Right kidney (tissue), 1 donor: Measurements from ENCODE around the gene FAM117A.

Experiments
- DNase-seq: peaks from one replicate; pipeline ENCODE4 v3.0.0-alpha.2; 2016

Gene FAM117A

DNA sequence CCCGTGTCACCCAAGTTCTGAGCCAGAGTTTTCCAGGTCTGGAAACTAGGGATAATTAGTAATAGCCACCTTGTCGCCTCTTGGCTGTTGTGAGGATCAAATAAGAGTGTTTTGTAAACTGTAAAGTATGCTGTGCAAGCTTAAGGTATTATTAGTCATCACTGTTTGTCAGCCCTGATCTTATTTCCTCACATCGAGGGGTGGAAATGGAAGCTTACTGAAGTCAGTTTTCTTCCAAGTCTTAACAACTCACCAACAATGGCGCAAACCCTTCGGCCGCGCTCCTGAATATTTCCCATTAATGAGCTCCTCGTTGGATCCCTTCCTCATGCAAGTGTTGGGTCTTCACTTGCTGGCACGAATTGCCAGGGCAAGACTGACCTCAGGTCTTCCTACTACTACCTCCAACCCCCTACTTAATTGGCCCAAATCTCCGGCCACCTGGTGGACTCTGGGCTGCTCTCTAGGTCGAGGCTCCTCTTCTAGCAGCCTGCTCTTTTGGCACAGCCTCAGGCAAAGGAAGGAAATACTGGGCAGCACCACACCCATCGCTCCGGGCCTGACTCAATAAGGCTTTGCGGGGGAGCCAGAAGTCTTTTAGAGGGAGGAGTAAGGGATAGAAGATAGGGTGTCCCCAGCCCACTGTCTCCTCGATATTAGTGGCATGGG lies 55.3 kb downstream of the FAM117A start:
- no peak for DNase-seq

DNA sequence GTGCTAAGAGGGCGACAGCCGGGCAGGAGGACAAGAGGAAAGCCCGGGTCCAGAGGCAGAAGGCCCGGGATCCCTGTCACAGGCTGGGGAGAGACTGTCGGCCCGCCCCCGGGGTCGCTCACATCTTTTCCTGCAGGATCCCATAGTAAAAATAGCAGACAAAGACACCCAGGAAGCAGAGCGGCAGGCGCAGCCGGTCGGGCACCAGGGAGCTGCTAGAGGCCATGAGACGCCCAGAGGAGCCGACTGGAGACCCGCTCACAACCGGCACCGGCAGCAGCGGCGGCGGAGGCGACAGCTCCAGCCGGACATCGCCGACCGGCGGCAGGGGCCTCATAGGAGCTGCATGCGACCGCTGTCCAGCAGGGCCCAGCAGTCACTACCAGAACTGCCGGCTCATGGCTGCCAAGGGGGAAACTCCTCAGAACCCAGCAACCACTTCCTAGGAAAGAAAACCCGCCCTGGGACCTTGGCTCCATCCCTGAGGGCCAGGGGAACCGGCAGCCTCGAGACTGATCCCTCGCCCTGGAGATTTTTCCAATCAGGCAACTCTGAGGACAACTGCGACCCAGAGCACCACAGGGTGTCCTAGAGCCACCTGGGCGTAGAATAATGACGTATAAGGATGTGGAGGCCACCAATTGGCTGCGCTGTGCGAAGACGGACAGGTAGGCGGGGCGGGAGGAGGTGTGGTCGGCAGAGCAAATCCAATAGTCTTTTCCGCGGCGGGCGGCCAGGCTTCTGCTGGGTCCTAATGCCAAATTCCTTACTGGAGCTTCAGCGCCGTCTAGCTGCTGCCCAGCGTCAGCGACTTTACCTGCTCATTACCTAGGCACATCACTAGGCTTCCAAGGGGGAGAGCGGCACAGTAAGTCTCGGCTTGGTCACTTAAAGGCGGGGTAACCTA lies 56.1 kb downstream of the FAM117A start, which contains the start of gene SLC35B1:
SLC35B1 (minus strand) TSS at position 357 of the 907 bp plus-strand sequence; CDS start at position 226, 131 bp downstream.
- peak; percentile 100 for DNase-seq

DNA sequence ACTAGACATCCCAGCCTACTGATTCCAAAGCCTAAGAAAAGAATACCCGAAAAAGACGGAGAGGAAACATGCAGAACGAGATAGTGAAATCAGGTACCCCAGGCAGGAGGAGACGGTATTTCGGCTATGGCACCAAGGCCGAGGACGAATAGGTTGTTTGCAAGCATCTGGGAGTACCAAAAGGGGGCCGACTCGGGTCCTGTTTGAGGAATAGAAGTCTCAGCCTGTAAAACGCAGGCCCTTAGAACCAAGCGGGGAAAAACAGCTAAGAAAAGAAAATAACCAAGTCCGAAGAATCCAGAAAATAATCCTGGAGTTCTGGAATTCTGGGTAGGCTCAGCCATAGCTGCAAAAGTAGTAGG lies 56.7 kb downstream of the FAM117A start:
- DNase-seq: no peak

DNA sequence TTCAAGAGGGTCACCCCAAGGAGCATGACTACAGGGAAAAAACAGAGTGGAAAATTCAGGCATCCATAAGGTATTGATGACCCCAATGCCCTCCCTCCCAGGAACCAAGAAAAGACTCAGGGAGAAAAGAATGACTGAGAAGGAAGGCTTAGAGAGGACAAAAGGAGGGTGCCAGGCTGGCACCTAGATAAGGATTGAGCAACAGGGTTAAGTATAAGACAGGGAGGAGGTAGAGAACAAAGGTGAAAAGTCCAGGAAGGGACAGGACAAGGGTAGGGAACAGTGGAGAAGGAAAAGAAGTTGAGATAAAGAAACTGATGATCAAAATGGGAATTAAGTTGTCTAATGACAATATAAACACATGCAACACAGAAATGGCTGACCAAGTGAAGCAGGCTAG lies 58.7 kb downstream of the FAM117A start:
- no peak for DNase-seq

DNA sequence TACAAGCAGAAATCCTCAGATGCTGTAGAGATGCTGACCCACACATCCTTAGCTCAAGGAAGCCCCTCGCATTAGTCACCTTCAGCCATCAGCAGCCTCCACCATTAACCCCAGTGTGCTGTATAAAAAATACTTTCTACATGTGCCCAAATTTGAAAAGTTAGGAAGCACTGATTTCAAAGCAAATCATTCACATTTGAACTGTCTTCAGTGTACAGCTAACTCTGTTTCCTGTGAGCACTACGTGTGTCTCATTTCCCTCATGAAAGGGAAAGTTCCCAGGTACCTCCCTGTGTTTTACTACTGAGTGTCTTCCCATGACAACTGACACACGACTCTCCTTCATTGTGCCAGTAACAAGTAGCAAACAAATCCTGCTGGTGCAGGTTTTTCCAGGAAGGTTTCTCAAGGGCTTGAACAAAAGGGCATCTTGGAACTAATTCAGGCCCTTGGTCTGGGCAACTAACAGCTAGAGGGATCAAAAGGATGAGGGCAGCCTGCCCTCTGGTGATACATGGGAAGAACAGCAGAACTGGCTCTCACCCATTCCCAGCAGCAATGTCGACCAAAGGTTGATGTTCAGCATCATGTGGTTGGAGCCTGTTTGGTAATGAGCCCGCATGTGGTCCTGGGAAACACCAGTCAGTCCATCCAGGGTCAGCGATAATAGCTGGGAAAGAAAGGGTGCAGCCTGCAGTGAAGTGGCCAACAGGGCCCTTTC lies 60.2 kb downstream of the FAM117A start:
- DNase-seq: no peak

DNA sequence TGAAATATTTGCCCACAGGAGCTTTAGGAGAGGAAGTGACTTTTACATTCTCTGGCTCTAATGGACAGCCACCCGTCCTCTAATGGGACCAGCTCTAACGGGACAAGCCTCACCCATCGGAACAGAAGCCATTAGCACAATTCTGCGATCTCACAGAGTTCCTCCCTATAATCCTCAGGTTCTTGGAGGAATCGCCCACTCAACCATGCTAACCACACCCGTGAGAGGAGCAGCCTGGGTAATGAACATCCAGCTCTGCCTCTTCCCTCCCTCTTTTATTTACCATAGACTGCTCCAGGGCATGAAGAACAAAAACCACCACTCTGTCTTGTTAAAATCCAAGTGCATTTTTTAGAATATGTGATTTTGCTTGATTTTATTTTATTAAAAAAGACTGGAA lies 63.0 kb downstream of the FAM117A start:
- no peak for DNase-seq

DNA sequence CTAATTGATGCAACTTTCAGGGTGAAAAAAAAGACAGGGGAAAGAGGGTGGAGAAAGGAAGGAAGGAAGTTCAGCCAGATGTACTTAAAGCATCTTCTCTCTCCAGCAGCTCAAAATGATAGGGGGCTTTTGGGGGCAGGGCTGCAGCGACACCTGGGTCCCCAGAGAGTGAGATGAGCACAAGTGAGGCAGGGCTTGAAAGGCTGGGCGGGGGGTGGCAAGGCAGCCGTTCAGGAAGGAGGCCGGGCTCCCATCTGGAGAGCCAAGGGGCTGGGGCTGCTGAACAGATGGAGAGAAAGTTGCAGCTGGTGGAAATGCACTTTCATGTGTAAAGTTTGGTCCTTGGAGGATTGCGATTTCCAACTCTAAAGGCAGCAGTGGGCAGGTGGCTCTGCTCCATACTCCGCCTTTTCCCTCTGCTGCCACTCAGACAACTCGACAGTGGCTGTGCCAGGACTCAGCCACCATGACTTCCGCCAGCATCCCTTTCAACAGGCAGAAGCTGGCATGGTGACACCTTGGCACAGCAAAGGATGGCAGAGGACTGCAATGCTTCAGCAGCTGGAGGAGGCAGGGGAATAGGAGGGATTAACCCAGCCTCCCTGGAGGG lies 63.9 kb downstream of the FAM117A start:
- DNase-seq: no peak

DNA sequence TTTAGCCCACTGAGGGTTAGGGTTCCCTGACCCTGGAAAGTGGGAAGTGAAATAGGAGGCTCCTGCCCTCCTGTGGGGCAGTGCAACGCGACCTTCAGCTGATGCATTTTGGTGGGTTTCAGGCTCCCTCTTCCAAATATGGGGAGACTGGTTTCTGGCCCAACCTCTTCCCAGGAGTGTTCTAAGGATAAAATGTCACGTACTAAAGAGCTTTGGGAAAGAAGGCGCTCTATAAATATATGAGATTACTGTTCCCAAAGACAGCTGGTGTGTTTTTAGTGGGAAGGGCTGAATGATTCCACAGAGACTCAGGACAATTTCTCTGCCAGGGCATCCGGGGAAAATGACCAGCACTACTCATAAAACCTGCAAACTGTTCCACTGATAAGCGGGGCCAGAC lies 65.9 kb downstream of the FAM117A start:
- no peak for DNase-seq

DNA sequence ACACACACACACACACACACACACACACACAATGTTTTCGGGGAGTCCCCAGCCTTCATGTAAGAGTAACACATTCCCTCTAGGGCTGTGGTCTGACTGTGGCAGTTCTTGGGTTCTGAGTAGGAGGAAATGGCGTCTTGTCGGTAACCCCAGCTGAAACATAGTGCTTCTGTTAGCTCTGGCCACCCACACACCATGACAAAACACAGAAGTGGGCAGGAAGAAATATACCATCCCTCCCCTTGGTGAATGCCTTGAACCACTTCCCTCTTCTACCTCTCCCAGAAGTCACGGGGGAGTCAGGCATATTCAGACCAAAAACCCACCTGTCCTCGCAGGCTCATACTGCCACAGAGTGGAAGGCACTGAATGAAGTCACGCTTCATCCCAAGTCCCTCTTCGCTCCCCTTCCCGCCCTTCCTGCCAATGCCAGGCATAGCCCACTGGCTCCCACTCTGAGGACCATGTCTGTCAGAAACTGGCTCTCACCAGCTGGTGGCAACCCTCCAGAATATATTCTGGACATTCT lies 67.6 kb downstream of the FAM117A start:
- no peak for DNase-seq

DNA sequence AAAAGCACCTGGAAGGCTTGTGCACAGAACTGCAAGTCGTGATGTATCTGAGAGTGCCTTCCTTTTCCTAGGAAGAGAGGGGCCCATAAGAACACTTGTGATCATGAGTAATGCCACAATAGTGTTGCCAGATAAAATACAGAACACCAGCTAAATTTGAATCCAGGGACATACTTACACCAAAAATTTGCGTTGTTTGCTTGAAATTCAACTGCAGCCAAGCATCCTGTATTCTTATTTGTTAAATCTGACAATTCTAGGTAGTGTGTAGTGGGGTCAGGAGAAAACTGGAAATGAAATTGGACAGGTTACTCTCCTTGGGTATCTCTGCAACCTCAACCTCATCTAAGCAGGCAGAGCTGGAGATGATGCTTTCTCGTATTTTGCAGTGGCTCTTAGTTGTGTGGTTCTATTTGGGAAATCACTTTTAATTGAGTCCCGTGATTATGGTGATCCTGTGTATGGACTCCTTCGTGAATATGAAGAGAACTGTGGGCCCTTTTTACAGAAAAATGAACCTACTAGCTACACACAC lies 68.2 kb downstream of the FAM117A start:
- no peak for DNase-seq

DNA sequence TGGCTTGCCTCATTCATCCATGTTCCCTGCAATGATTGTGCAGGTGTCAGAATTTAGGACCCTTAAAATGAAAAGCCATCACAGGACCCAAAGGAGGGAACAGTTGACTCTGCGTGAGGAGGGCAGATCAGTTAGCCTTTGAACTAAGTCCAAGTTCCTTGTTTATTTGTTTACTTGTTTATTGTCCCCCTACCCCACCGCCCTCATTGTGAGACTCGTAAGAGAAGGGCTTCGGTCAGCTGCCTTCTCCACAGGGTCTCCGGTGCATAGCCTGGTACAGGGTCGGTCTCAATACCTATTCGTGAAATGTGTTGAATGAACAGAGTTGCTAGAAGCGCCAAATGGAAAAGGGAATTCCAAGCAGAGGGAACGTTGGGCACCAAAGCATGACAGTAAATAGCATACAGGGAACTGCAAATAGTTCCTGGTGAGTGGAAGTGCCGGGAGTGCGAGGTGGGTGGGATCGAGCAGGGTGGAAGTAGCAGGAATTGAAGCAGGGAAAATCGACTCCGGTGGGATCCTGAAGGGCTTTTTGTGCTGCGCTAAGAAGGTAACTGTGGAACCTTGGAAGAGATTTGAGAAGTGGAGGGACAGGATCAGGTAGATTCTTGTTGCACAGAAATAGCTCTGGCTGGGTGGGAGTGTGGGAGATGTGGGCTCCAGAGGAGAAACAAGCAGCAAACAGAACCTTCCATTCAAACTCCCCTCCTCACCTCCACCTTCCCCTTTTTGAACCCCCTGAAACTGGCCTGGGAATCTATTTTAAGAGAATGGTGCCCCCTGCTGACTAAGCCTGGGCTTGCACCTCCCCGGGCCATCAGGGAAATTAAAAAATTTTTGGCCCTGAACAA lies 68.9 kb downstream of the FAM117A start:
- DNase-seq: peak; percentile 60

DNA sequence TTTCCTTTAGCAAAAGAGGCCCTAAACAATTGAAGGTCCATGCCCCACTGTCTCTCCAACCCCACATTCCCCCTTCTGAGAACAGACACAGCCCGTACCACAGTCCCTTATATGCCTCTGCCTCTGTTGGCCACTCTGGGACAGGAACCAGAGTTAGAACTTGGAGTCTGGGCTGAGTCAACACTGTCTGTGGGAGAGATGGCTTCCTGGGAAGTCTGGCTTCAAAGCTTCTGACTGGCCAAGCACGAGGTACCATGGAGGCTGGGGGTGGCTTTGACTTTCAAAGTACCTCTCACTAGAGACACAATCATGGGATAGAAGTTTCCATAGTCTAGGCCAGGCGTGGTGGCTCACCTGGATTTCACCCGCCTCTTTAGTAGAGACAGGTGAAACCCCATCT lies 71.2 kb downstream of the FAM117A start:
- DNase-seq: no peak

DNA sequence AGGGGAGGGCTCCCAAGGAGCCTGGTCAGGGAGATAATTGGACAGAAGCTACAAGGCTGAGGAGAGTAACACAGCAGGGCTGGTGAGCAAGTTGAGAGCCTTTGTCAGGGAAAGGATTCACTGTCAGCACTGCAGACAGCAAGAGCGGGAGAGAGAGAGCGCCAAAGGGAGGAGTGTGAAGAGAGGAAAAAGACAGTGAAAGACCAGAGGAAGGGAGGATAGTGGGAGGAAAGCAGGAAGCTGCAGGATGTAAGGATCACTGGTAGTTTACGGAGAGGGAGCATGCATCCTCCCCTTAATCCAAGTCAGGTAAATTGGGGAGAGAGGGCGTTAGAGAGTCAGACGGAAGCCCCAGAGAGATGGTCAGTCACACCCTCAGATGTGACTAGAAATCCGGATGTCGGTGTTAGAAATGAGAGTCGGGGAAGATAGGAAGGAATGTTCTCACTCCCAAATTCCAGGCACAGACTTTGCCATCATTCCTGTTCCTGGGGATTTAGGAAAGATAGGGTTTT lies 72.2 kb downstream of the FAM117A start:
- no peak for DNase-seq

DNA sequence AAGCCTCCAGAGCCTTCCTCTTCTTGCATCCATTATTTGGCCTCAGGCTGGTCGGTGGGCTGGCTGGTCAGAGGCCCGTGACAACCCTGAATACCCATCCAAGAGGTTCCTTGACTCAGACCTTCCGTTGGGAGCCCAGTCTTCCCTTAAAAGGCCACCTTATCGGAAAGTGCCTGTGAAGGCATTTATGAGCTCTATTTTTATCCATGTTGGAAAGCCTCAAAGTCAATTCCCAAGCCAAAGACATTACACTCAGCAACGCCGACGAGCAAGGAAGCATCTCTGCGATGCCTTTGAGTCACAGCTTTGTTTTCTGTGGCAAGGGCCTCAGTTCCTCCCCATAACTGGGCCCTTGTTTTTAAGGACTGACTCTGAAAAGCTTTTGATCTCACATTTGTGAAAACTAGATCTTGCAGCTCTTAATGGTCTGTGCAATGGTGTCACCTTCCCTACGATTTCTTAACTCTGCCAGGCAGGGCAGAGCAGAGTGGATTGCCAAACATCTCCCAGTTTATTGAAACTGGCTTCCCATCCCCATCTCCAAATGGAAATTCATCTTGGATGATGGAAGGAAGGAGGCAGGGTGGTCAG lies 72.8 kb downstream of the FAM117A start:
- DNase-seq: no peak

DNA sequence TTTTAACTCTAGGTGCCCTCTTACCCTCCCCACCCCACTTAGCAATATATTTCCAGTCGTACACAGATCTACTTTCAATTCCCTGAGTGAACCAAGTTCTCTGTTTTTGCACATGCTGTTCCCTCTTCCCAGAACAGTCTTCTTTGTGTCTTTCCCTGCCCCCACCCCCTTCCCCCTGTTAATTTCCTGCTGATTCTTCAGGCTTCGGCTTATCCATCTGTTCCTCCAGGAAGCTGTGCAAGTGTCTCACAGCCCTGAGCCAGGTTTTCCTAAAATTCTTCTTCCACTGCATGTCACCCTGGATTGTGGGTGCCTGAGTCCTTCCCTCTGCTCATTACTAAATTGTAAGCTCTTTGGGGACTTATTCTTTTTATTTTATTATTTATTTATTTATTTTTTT lies 73.7 kb downstream of the FAM117A start:
- DNase-seq: no peak

DNA sequence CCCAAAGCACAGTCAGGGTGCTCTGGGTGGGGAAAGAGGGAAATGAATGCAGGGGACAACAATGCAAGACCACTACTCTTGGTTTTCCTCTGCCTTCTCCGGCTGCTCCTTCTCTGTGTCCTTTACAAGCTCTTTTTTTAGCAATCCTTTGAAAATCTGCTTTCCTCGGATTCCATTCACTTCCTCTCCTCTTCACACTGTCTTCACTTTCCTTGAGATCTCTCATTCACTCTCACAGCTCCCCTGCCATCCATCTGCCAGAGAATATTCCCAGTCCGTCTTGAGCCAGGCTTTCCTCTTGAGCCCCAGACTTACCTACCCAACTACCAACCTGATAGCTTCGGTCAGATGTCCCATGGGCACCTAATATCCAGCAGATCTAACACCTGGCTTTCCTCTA lies 75.1 kb downstream of the FAM117A start:
- no peak for DNase-seq

DNA sequence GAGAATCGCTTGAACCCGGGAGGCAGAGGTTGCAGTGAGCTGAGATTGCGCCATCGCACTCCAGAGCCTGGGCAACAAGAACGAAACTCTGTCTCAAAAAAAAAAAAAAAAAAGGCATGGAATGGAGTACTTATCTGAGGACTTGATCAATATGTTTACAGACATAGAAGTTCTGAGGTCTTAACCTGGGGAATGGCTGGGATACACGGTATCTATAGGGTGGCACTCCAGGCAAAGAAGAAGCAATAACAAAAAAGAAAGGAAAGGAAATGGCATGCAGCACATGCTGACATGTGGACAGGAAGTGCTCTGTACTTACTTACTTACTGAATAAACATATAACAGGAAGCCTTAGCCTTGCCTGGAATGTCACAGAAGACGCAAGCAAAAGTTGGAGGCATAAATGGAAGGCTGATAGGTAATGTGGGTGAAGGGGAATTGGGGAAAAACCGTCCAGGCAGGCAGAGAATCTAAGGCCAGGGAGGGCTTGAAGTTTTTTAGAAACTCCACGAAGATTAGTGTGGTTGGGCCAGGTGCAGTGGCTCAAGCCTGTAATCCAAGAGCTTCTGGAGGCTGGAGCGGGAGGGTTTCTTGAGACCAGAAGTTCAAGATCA lies 75.9 kb downstream of the FAM117A start:
- no peak for DNase-seq

DNA sequence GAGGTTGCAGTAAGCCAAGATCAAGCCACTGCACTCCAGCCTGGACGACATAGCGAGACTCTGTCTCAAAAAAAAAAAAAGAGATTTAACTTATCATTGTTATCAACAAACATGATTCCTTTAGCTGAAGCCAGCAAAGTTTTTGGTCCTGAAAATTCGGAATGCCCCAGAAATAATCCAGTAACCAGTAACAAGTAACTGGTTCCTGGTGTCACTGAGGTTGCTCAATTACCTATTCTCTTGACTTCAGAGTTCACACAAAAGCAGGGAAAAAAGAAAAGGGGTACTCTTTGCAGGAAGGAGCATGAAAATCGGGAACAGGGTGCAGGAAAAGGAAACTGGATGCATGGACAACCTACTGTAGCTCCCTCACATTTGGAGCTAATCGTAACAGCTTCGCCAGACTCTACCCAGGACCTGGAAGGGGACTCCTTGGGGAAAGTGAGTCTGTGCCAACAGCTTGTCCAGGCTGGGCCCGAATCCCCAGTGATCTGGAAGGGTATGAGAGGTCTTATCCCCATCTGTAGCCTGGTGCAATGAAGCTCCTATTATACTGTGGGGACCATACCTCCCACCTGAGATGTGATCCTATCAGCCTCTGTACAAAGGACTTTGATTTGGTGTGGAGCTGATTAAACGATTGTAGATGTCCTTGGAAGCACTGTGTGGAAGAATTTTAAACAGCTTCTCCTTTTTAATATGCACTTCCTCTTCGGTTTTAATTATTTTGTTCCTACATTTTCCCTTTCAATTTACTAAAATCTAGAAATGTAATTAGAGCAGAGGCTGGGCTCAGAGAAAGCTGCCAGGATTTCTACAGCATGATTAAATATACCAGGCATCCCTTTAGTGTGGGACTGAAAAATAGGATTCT lies 82.6 kb downstream of the FAM117A start:
- DNase-seq: no peak

DNA sequence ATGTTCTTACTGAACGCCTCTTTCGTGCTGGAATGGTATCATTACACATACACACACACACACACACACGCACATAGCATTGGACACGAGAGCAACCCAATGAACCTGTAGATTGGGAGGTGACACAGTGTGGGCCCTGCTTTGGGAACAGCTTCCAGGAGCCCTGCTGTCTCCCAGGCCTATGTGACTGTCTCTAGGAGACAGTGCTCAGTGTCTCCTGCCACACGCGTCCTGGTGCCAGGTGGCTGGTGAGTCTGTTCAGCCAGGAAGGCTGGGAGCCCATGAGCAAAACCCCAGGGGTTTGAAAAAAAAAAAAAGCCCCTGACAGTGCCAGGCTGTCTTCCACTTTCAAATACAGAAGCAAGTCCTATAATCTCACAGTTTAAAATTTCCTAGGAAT lies 83.6 kb downstream of the FAM117A start:
- DNase-seq: no peak
